GM12892 (cell line): Measurements from ENCODE around the gene PIK3C2G.

Source experiments
- POLR2A ChIP-seq: IDR thresholded peaks from 2 replicates; pipeline ENCODE4 v1.6.1; 2011; ENCODE audit warnings: low read depth, low read length, control low read depth
- POLR2AphosphoS5 ChIP-seq: IDR thresholded peaks from 2 replicates; pipeline ENCODE4 v1.6.1; 2011; ENCODE audit warnings: low read depth, low read length, control low read depth
- TAF1 ChIP-seq: IDR thresholded peaks from 2 replicates; pipeline ENCODE4 v1.6.1; 2011; ENCODE audit warnings: low read depth, mild to moderate bottlenecking, control low read depth, low read length, borderline replicate concordance

- TF ChIP-seq POLR2AphosphoS5 = no peak
- TF ChIP-seq TAF1 = no peak
- TF ChIP-seq POLR2A = no peak
Measured at GRCh38 chr12:18389820-18390219, 128.5 kb downstream of the PIK3C2G start.
